Fibroblast of skin of right biceps (primary cell): ENCODE results near the gene EPHA7.

ENCODE experiments used
- DNase-seq: peaks from one replicate; pipeline ENCODE4 v3.0.0-alpha.2; 2013

Gene EPHA7

DNA sequence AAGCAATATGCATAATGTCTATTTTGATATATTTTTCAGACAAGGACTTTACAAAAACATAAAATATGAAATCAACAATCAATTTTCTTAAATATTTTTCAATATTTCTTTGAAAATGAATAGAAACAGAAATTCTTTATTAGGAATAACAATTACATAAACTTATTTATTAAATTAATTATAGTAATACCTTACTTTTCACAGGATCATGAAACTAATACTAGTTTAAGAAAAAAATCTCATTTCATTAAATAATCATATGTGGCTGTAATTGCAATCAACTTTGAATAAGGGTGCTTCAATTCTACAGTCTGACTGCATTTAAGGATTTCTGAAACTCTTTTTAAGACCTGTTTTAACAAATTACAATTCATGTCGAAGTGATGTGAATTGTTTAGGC lies 26.6 kb downstream of the EPHA7 start:
- DNase-seq: no peak

DNA sequence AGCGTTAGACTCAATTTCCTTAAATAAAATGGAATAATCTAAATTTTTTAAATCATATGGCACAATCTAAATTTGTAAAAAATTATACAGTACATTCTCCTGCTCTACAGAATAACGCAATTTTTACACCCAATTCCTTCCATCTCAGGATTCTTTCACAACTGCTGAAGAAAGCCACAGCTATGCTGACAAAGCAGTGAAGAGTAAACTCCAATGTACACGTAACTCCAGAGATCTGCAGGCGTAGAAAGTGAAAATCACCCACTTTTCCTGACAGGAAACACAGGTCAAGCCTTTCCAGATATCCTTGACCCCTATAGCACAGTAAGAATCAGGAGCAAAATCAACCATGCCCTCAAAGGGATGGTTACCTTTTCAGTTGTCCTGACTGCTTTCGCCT lies 27.4 kb downstream of the EPHA7 start:
- DNase-seq: no peak

DNA sequence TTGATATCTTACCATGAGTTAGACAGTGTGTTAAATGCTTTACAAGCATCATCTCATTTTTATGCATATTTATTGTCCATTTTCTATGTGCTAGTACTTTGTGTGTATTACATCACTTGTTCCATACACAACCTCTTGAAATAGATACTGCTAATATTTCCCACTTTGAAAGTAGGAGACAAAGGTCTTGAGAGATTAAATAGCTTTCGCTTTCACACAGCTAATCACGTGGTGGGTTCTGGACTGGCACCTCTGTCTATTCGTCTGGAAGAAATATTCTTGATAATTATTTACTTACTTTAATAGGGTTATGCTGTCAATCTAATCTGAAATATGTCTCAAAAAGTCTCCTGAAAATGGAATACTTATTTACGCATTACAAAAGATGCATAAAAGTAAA lies 30.2 kb downstream of the EPHA7 start:
- DNase-seq: no peak

DNA sequence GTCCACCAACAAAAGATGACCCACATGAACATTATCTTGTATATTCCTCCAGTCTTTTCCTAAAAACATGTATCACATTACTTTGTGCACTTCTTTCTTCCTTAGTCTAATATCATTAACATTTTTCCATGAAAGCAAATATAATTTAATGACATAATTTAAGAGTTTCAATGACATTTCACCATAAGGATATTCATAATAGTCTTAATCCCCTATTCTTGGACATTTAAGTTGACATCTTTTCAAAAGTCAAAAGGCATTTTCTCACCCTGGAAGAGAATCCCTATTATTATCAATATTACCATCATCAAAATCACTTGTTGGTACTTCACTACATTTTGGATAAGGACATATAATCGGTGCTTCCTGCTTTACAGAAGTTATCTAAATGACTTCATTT lies 31.3 kb downstream of the EPHA7 start:
- no peak for DNase-seq

DNA sequence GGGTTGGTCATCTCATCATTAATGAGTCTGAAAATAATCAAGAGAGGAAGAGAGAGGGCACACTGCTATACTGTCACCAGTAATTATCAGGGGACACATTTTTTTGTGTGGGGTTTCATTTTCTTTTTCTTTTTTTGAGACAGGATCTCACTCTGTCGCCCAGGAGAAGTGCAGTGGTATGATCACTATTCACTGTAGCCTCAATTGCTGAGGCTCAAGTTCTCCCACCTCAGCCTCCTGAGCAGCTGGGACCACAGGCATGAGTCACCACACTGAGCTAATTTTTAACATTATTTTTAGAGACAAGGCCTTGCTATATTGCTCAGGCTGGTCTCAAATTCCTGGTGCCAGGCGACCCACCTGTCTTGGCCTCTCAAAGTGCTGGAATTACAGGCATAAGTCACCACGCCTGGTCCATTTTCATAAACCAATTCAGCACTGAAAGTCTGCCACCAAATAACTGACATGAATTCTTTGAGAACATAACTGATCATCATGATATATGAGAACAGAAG lies 43.3 kb downstream of the EPHA7 start:
- DNase-seq: no peak

DNA sequence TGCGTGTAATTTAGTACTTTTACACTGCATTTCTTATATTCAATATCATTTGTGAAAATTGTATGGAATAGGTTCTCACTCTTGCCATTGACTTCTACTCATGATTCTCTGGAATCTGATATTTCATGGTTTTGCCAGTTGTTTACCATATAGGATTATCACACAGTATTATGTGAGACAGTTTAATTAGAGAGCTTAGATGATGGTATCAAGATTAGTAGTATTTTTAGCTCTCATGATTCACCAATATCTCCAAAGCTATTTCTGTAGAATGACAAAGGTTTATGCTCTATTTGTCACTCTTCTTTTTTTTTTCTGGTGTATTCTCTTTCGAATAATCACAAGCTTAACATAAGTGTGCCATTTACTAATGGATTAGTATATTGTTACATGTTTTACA lies 45.9 kb downstream of the EPHA7 start:
- no peak for DNase-seq

DNA sequence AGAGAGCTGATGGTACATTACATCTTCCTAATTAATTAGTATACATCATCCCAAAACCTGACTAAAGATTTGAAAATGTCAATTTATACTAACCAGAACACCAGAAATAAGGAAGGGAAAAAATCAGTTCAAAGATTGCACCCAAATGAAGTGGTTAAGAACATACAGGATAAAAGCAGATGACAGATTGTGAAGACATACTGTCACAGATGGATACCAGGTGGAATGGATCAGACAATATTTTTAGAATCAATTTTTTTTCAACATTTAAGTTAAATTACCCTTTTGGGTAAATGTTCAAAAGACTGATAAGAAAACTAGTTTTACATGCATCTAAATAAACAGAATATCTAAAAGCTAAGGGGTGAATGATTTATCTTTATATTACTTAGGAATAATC lies 47.6 kb downstream of the EPHA7 start:
- DNase-seq: no peak

DNA sequence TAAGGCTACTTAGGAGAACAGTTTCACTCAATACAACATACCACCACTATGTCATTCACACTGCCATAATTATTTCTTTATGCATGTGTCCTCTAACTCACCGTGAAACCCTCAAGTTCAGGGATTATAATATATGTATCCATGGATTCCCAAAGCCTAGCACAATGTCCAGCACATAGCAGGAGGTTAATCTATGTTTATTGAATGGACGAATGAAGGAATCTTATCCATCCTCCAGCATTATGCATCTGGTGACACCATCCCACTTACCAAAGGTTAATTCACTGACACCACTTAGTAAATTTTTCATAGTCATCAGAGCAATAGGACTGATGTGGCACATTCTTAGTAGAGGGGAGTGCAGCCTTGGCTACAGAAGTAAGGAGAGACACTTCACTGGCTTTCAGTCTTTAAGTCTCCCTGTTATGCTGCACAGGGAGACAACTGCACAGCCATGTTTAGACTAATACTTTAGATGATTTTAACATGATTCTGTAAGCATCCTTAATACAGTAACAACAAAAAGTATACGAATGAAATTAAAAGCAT lies 49.7 kb downstream of the EPHA7 start:
- no peak for DNase-seq

DNA sequence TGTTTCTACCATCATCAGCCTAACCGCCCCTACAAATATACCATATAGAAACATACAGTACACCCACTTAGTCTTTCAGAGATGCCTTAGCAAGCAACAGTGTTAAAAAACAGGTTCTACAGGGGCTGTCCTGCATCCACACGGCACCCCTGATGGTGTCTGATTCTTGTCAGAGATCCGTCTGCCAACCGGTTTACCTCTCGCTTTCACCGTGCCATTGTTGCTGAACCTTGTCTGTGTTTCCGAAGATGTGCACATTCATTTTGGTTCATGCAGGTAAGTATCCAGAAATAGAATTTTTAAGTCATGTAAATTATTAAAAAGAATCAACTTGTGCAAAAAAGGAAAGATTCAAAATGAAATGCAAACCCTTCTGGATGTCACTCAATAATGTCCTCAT lies 52.9 kb downstream of the EPHA7 start:
- DNase-seq: no peak

DNA sequence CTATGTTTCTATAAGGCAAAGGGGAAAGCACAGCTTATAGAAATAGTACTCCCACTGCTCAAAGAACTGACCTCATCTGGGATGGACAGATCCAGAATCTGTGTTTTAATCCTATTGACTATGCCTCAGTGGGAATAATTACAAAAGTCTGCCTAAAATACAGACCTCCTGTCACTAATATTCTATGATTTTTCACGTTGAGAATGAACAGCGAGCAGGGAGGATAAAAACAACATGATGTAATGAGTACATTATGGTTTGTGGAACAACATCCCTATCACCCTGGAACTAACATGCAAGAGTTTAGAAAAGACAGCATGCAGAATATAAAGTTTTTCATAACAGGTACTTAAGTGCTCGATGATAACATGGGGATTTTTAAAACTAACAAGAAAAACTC lies 53.9 kb downstream of the EPHA7 start:
- no peak for DNase-seq

DNA sequence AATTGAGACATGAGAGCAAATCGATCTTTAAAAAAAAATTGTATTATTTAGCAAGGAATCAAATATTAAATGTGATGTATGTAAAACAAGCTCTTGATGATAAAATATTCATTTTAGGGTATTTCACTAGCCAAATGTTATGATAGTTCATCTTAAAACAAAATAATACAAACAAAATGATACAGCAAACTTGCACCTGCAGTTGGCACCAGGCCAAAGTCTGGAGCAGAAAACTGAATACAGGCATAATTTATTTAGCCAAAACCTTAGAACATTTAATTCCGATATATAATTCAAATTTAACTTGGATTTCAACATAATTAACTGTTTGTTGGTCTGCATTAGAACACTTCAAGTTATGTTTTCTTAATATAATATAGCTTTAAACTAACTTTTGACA lies 60.9 kb downstream of the EPHA7 start:
- DNase-seq: no peak

DNA sequence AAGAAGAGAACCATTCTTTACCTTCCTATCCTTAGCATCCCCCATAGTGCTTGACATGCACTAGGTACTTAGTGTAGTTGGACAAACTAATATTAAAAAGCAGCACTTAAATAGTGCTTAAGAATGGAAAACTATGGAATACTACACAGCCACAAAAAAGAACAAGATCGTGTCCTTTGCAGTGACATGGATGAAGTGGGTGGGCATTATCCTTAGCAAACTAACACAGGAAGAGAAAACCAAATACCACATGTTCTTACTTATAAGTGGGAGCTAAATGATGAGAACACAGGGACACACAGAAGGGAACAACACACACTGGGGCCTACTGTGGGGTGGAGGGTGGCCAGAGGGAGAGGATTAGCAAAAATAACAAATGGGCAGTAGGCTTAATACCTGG lies 66.8 kb downstream of the EPHA7 start:
- DNase-seq: no peak

DNA sequence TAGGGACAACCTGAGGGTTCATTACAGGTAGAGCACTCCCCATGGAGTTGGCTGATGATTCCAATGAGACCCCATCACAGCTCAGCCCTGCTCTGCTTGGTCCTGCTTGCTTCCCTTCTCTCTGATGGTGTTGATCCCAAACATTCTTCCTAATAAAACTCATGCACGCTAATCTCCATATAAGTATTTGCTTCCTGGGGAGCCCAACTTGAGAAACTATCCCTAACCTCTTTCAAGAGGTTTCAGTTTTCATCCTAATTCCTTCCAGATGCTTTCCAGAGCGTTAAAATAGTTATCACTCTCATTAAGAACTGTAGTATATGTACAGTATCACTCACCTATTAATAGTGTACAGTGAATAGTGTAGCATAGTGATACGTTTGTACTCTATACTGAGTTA lies 68.1 kb downstream of the EPHA7 start:
- no peak for DNase-seq

DNA sequence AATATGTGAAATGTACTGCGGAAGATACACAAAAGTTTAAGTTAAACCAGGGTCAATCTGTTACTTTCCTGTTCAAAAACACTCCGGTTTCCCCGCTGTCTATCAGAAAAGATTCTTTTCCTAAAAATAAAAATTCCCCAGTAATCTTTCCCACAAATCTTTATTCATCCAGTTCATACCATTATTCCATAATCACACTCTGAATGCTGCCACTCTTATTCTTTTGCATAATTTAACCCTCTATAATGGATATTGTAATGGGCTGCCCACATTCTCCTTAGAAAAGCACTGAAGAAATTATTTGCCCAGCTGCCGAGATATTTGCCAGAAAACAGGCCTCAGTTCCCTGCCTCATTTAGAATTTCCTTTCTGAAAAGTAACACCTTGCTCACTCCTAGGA lies 68.6 kb downstream of the EPHA7 start:
- no peak for DNase-seq

DNA sequence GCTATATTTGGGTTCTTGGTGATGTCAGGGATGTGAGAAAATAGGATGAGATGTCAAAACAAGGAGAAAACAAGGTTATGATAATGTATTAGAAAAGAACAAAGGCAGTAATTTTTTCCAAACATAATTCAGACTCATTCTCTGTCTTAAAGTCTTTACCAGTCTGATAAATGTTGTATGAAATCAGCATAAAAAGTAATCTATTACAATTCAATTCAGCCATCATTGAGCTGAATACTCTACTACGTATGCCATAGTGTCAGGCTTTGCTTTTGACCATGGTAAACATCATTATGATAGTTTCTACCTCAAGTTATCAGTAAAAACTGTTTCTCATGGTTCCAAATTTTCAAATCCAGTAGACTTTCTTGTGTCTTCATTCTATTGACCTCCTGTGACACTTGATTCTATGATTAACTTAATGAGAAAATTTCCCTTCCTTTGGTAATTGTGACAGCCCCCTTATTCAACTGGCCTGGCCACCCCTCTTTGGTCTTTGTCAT lies 75.0 kb downstream of the EPHA7 start:
- DNase-seq: no peak

DNA sequence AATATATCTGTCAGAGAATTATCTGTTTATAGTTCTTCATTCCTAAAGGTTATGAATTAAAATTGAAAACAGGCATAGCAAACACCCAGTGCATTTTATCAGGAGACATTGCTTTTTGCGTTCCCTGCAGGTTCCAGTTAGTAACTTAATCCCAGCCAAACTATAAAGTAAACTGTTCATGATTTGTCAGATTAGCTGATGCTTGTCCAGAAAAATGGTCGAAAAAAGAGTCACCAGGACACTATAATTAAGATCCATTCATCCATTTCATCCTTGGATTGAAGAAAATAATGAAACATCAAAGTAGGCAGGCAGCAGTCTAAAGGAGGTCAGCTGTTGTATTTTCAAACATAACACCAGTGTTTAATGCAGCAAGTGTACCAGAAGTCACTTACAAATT lies 75.9 kb downstream of the EPHA7 start:
- no peak for DNase-seq

DNA sequence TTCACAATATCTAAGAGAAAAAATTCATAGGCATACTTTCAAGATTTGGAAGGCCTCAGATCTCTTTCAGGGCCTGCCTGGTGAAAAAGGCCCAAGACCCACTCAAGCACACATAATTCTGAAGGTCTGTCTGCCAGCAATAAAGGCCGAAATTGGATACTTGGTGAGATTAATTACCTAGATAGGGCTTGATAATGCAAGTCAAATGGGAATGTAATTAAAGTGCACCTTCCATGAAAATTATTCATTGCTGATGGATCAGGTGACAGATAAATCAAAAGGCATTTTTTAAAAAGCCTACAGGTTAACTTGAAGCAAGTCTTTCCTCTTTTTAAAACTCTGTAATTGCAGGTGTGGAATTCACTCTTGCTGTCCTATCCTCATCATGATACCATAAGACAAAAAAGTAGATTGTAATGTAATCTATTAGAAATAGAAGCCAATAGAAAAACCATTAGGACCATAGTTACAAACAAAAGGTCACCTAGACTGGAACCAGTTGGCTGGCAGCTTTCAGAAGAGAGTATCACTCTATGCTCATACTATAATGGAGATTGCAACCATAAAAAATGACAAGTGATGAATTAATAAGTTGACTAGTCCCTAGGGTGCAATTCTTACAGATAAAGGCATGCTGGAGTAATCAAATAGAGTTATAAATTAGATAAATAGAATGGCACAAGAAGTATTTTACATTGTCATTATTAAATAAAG lies 77.3 kb downstream of the EPHA7 start:
- no peak for DNase-seq

DNA sequence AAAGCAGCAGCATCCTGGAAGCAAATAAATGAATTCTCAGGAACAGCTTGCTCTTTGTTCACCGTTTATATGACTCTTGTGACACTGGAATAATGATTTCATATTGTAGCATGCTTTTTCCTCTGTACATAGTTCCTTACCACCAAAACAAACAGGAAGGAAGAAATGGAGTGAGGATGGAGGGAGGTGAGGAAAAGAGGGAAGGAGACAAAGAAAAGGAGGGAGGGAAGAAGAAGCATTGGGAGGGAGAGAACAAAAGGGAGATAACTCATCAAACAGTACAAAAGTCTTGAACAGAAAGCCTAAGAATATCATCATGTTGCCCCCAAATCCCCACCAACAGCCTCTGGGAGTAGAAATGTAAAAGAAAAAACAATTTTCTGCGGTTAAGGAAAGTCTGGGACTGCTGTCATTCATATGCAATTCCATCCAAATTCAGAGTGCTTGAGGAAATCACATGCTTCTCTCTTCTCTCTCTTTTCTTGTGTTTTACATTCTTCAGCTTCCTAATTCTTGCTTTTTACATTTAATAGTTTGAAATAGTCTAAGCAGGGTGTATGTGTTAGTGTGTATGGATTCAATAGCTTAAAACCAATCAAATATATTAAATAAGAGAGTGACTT lies 81.5 kb downstream of the EPHA7 start:
- no peak for DNase-seq

DNA sequence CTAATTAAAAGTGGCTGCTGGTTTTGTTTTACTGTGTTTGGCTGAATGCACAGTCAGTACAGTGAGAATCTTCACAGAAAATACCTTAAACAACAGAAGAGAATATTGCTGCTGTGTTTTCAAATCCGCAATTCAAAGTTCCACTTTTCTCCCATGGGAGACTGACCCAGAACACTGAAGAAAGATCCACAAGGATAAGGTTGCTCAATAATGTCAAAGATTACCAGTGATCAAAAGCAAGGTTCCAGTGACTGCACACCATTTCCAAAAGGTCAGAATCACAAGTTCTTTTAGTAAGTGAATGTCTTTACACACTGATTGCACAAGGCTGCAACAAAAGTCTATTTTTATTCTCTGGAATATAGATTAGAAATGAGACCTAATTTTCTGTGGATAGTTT lies 82.3 kb downstream of the EPHA7 start:
- no peak for DNase-seq

DNA sequence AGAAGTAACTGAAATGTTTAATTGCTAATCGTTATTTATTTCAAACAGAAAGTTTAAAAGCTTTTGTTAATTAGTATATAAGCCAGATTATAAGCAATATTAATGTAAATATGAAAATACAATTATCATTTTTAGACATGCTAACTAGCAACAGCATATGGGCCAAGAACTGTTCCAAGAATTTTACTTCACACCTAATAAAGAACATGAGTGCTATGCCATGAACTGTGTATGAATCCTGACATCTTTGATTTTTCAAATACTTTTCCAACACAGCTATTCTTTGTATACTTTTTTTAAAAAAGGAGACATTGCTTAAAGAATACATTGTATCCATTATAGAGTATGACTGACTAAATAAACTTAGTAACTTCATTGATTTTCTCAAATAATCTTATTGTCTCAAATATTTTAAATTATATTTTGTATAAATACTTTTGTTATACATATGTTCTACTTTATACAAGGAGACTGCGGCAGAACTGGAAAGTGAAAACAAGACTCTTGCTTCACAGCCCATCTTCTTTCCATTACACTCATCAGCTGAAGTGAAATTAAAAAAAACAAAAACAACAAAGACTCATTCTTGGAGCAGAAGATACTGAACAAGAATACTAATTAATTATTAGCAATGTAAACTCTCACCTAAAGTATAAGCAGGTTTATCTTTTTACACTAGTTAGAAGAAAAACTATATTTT lies 89.9 kb downstream of the EPHA7 start:
- DNase-seq: no peak

DNA sequence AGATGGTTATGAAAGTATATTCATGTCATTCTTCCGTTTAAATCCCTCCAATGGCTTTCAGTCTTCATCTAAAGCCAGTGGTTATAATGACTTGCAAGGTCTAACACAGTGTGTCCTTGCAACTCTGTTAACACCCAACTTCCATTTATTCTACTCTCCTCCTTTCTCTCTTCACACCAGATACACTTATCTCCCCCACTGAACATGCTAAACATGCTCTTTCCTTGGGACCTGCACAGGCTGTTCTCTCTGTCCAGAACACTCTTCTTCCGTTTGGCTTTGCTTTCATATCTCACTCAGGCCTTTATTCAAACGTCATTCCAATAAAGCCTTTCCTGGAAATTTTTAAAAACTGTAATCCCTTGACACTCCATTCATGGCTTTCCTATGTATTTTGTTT lies 91.5 kb downstream of the EPHA7 start:
- no peak for DNase-seq

DNA sequence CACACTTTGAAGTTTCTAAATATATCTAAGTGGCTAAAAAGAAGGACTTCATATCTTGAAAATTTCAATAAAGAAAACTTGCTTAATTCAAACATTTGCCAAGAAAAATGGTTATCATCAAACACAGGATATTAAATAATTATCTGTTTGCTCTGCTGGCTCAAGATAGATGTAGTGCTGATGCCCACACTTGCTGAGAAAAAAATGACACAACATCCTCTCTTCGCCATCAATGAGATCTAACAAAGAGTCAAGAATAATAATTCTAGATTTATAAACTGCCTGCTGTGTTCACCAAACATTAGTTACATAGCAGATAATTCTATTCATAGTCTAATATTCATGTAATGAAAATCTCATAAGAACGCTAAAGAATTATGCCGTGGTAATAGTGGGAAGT lies 93.6 kb downstream of the EPHA7 start:
- DNase-seq: no peak

DNA sequence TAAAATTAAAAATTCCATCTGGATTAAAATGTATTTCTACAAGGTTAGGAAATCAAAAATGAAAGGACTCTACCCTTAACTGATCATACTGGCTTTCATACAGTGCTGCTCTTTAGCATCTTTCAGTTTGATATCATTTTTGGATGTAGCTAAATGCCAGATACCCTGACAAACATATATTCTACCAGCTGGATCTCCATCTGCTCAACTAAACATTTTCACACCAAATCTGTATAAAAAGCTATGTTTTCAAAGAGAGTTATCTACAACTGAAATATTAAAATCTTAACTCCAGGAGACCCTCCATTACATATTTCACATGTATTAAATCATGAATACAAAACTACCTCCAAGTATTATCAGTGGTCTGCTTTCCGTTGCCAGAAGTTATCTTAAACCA lies 95.7 kb downstream of the EPHA7 start:
- DNase-seq: no peak

DNA sequence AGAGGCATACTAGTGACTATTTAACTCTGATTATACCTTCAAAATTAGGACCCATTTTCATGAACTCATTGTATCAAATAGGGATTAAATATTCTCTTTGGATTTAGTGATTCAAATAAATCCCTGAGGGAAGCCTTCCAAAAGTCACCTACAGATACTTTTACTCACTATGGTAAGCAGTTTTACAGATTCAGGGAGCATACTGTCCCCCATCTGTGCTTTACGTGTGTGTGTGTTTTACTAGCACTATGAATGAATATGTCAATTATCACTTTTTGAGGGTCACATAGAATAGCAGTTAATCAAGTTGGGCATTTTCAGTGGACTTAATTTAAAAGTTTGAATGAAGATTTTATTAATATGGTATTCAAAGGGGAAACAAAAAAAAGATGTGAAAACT lies 96.7 kb downstream of the EPHA7 start:
- no peak for DNase-seq
